HG02678 (cell line): ENCODE results near the gene TIMP2.
"Not testable (repeated sequence)": the region's sequence is repeated elsewhere in the genome, so short reads cannot be mapped to it uniquely, and the experiment has no call there.

Experiments used
- ATAC-seq: cut with Tn5 transposase; IDR thresholded peaks from one replicate; pipeline ENCODE4 v1.9.1; 2021; ENCODE audit warnings: mild to moderate bottlenecking, moderate library complexity; ENCODE audit not compliant: unreplicated experiment

TIMP2 gene

GRCh38 chr17:78892062-78892456 lies 33.1 kb downstream of the TIMP2 start:
- no peak for ATAC-seq

DNA sequence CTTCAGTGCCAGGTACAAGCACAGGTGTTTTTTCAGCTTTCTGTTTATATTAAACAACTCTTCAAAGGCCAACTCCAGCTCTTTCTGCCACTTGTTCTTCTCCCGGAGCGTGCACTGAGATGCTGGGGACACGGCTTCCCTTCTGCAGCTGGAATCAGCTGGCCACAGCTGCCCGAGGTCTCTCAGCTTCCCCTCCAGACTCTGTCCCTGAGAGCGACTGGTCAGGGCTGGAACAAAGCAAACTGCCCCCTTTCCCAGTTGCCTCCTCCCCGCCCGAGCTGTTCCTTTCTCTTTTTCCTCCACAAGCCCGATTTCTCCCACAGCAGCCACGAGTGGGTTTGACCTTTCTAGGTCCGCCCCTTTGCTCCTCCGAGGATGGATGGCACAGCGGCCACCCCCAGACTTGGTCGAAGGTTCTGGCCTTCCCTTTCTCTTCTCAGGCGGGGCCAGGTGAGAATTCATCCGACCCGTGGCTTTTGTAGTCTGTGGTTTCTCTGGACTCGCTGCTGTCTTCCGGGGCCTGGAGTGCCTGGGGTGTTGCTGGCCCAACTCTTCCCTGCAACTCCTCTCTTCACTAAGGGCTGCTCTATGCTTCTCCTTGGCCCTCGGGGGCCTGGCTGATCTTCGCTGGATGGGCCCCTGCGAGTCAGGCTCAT lies 33.7 kb downstream of the TIMP2 start:
- no peak for ATAC-seq

DNA sequence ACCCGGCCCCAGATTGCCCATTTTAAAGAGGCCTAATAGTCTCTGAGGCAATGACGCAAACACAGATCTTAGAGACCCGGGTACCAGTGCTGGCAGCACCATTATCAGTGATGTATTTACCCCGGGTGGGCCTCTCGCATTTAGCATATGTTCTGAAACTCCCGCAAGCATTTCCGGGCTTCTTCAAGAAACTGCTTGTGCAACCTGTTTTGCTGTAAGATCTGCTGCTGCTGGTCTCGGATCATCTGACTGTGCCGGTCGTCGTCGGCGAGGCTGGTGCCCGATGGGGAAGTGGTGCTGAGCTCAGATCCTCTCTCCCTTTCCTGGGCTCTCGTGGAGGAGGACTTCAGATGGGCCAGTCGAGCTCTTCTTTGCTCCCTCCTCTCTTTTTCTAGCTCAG lies 34.7 kb downstream of the TIMP2 start:
- ATAC-seq: no peak

GRCh38 chr17:78890096-78890495 lies 35.1 kb downstream of the TIMP2 start:
- ATAC-seq: not testable (repeated sequence)

GRCh38 chr17:78889531-78889930 lies 35.7 kb downstream of the TIMP2 start:
- ATAC-seq: no peak

DNA sequence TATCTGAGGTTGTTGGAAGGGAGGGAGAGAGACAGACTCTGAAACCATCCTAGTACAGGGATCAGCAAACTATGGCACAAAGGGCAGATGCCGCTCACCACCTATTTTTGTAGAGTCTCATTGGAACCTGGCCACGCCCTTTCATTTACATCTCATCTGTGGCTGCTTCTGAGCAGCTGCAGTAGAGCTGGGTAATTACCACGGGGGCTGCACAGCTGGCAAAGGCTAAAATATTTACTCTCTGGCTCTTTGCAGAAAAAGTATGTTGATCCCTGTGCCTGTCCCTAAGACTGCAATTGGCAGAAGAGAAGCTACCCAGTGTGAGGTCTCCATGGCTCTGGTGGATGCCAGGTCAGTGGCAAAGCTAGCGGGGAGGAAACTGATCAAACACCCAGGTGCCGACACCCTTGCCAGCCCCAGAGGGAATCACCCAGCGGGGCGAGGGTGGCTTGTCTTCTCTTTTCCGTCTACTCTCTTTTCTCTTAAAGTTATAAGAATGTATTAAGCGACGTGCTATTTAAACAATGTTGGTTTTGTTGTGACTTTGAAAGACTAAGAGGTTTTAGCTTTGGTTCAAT lies 36.2 kb downstream of the TIMP2 start:
- ATAC-seq: no peak

GRCh38 chr17:78886954-78887353 lies 38.2 kb downstream of the TIMP2 start:
- ATAC-seq: no peak

- ATAC-seq: no peak
Observed at GRCh38 chr17:78885956-78886355, 39.2 kb downstream of the TIMP2 start.

DNA sequence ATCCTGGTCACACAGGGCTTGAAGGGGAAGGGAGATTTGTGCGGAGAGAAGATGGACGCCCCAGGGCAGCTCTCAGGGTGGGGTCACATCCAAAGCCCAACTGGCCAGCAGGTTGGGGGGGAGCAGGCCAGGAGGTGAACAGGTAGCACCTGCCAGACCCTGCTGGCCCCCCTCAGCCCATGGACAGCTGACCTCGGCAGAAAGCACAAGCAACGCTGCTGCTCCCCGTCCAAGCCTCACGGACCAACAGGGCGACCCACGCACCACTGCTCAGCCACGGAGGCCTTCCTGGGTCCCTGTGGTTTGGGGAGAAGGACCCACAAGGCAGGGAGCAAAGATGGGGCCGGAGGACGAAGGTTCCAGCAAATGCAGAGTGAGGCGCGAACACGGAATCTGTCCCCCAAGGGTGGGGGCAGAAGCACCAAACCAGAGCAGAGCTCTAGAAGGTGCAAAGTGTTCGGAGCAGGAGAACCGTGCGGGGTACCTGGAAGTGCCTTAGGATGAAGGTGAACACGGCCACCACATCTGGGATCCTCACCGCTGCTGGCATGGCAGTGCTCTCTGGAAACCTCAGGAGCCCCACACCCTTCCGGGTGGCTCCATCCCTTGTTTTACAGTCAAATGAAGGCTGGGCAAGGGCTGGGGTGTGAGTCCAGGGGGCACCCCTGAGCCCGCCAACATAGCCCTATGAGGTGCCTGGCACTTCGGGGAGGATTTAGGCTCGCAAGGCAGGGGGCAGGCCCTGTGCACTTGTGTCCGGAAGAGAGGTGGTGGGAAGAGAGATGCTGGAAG lies 40.1 kb downstream of the TIMP2 start:
- no peak for ATAC-seq

DNA sequence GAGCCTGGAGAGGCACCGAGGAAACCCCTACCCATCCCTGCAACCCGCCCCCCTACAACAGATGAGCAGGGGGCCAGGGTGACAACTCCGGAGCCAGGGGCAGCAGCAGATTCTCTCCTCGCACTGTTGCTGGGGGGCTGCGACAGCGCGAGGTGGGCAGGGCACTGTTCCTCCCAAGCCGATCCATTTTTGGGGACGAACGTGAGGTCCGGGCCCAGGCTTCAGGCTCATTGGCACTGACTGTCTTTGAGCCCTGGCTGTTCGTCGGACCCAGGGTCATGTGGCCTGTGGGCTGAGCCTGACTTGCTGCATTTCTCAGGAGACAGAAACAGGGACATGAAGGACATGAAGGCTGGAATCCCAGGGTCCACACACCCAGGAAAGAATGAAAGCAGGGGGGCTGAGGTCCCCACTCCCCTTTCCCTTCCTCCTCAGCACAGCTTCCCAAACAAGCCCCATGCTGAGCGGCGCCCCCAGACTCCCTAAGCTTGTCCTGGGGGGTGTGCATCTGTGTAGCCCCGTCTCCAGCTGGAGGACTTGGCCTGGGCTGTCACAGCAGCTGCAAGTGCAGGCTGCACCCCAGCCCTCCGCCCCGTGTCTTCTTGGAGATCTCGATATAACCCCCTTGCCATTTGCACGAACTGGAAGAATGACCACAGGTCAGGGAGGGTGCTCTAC lies 40.9 kb downstream of the TIMP2 start:
- ATAC-seq: no peak

DNA sequence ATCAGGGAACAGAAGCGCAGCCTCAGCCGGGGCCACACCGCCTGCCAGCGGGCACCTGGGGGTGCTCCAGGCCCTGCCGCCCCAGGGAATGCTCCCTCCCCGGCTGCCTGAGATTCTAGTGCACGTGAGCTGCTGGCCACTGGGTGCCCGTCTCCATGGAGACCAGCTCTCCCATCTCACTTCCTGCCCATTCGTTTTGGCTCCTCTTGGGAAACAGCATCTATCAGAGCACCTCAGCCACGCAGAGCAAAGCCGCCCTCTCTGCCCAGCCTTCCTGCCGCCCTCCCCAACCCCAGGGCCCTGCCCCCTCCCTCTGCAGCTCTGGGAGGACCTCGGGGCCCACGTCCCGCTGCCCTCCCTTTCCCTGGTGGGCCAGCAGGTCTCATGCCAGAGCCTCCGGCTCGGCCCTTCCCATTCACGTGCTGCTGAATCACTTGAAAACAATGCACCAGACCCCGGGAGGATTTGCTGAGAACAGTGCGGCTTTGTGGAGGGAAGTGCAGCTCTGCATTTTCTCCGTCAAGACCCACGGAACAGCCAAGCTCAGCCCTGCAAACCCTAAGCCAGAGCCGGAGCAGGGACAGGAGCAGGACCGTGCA lies 41.6 kb downstream of the TIMP2 start:
- no peak for ATAC-seq

GRCh38 chr17:78883089-78883532 lies 42.1 kb downstream of the TIMP2 start:
- no peak for ATAC-seq

GRCh38 chr17:78882540-78883088 lies 42.6 kb downstream of the TIMP2 start:
- no peak for ATAC-seq

- no peak for ATAC-seq
Observed at GRCh38 chr17:78879635-78880186, 45.5 kb downstream of the TIMP2 start.

DNA sequence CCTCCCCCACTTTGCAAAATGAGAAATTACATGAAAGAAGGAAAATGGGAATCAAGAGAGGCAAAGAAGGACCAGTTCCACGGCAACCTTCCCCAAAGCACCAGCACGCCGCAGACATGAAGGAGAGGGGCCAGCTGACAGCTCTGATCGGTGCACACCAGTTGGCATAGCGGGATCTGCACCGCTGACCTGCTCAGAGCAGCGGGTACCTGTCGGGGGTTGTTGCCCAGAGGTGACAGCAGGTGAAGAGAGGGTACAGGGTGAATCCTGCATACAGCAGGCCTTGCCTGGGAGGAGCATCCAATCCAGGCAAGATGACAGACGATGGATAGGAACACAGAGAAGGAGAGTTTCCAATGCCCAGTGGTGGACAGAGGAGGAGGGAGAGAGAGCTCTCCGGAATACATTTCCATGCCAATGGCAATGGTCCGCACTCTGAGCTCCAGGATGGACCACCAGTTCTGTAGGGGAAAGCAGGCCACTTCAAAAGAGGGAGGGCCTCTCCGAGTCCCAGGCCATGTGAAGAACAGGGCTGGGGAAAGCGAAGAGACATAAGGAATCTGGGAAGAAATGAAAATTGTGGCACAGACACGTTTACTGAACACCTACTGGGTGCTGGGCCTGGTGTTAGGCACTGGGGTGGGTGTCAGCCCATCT lies 46.2 kb downstream of the TIMP2 start:
- ATAC-seq: no peak

DNA sequence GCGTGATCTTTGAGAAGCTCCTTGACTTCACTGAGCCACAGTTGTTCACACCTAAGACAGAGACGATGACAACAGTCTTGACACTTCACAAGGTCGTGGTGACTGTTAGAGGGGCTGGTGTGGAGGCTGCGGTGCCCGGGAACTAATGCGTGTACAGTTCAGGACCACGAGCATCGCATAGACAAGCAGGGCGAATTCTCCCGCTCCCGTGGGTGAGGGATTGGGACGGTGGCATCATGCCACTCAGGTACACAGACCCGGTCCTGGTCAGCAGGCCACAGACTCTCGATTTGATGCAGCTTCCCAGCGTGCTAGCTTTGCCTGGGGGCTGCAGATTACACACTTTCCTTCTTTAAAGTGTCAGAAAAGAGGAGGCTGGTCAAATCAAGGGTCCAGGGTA lies 46.9 kb downstream of the TIMP2 start:
- no peak for ATAC-seq

GRCh38 chr17:78876954-78877517 lies 48.2 kb downstream of the TIMP2 start:
- not testable (repeated sequence) for ATAC-seq

GRCh38 chr17:78876094-78876597 lies 49.0 kb downstream of the TIMP2 start:
- no peak for ATAC-seq

DNA sequence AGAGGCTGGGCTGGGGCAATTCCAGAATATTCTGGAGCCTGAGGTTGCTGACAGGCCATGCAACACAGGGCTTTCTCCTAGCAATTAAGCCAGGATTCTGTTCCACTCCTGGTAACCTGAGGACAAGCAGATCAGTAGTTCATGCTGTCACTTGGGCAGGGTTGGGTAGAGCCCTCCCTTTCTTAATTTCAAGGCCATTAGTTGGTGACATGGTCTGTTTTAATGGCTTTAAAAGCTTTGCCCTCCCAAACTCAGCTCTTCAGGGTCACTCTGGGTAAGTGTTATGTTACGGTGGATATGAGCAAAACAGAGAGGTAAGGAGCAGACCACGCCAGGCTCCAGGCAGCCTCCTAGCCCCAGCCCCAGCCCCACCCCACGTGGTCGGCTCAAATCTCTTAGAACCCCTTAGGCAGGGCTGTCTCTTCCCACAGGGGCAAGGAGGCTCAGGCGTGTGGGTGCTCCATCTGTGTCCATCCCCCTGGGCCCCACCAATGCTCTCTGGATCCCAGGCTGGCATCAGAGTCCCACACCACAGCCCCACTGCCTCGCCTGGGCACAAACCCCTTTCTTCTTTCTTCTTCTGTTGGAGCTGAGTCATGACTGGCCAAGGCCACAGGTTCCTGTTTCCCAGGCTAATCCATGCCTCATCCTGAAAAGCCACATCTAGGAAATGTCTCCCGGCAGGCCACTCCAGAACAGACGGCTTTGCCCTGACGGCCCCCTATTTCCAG lies 49.7 kb downstream of the TIMP2 start:
- no peak for ATAC-seq
